Measurements from ENCODE around the gene DOK6.

The DOK6 gene

DNA sequence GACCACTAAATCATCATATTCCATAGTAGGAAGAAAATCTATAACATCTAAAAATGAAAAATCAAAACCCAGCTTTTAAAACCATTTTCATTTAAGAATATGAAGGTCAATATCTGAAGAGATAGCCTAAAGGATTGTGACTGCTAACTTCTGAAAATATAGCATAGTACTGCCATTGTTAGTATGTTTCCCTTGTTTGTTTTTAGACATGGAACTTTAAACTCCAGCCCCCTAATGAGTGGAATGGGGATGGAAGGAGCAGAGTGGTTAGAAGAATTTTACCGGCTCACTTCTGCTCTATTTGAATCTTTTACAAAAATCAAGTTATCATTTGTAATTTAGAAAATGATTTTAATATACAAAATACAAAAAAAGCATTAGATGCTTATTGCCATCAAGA lies 378.0 kb downstream of the DOK6 start:
- ChIA-PET CTCF (no interaction called here), POLR2A (no interaction called here)
- DNase-seq (ENCODE audit: extremely low spot score) = no peak
- TF ChIP-seq, protein P1, sequence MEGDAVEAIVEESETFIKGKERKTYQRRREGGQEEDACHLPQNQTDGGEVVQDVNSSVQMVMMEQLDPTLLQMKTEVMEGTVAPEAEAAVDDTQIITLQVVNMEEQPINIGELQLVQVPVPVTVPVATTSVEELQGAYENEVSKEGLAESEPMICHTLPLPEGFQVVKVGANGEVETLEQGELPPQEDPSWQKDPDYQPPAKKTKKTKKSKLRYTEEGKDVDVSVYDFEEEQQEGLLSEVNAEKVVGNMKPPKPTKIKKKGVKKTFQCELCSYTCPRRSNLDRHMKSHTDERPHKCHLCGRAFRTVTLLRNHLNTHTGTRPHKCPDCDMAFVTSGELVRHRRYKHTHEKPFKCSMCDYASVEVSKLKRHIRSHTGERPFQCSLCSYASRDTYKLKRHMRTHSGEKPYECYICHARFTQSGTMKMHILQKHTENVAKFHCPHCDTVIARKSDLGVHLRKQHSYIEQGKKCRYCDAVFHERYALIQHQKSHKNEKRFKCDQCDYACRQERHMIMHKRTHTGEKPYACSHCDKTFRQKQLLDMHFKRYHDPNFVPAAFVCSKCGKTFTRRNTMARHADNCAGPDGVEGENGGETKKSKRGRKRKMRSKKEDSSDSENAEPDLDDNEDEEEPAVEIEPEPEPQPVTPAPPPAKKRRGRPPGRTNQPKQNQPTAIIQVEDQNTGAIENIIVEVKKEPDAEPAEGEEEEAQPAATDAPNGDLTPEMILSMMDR (IDR thresholded peaks at IDR 0.05; ENCODE audit: control extremely low read depth, extremely low read depth, low read depth, missing control alignments) = no peak

DNA sequence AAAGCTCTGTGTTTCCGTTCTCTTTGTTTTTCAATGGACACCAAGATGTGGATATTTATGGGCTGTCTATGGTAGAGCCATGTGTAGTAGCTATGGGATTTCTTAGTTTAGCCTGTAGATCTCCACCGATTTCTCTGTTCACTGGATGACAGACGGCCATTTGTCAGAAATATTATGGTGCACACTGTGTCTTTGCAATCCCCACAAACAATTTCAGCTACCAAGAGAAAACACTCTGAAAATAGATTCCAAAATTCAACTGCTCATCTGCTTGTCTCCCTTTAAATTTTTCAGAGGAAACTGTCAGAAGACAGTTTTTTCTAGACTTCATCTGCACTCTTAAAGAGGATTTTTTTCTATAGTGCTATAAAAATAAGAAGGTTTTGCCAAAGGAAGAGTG lies 380.2 kb downstream of the DOK6 start:
- ChIA-PET CTCF (no interaction called here), POLR2A (no interaction called here)
- TF ChIP-seq, protein P1 (IDR thresholded peaks at IDR 0.05; ENCODE audit: control extremely low read depth, extremely low read depth, low read depth, missing control alignments) = no peak
- DNase-seq (ENCODE audit: extremely low spot score) = no peak

DNA sequence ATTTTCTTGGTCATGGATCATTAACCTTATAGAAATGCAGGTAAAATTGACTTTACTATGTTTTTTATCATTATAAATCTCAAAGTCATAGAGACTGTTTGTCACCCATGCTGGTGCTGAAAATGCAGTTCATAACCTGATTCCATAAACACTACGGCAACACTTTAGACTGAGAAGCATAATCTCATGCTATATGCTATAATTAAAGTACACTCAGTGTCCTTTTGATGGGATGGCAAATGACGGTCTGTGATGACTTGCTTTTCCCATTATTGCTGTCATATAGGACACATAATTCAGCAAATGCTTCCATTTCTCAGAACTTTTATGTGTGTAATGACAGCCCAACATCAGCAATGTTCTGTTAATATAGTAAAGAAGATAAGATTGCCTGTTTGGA lies 384.1 kb downstream of the DOK6 start:
- ChIA-PET POLR2A (no interaction called here), CTCF (no interaction called here)
- DNase-seq (ENCODE audit: extremely low spot score) = no peak
- TF ChIP-seq, protein P1 (IDR thresholded peaks at IDR 0.05; ENCODE audit: control extremely low read depth, extremely low read depth, low read depth, missing control alignments) = no peak

DNA sequence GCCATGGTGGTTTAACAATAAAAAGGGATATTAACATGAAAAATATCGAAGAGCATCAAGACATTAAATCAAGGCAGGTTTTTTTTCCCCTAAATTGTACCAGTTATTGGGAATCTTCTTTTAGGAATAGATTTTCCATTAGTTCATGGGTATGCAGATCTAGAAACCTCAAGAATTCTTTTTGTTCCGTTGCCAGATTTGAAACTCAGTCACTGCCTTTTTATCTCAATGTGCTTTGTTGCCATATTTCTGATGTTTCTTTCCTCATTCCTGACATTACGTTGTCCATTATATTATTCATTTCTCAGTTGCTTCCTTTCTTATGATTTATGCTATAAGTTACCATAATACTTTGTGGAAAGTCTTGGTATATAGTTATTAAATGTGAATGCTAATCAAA lies 384.8 kb downstream of the DOK6 start:
- DNase-seq (ENCODE audit: extremely low spot score) = no peak
- ChIA-PET POLR2A (no interaction called here), CTCF (no interaction called here)
- TF ChIP-seq, protein P1 (IDR thresholded peaks at IDR 0.05; ENCODE audit: control extremely low read depth, extremely low read depth, low read depth, missing control alignments) = no peak

DNA sequence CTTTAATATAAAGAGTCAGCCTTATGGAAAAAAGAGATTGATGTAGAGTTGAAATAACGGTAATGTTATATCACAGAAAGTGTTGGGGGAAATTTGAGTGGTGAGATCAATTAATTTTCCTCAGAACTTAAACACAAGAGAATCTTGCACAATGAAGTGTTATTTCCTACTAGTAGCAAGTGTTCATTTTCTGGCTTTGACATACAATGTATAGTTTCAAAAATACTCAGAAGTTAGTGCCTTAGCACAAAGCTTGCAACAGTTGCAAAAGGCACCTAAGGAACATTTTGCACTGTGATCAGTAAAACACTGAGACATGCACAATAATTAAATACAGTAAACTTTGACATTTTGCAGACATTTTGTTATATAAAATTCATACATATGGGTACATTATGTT lies 385.7 kb downstream of the DOK6 start:
- no peak for DNase-seq (ENCODE audit: extremely low spot score)
- TF ChIP-seq, protein P1 (IDR thresholded peaks at IDR 0.05; ENCODE audit: control extremely low read depth, extremely low read depth, low read depth, missing control alignments) = no peak
- POLR2A ChIA-PET = no interaction called here
- CTCF ChIA-PET = no interaction called here

DNA sequence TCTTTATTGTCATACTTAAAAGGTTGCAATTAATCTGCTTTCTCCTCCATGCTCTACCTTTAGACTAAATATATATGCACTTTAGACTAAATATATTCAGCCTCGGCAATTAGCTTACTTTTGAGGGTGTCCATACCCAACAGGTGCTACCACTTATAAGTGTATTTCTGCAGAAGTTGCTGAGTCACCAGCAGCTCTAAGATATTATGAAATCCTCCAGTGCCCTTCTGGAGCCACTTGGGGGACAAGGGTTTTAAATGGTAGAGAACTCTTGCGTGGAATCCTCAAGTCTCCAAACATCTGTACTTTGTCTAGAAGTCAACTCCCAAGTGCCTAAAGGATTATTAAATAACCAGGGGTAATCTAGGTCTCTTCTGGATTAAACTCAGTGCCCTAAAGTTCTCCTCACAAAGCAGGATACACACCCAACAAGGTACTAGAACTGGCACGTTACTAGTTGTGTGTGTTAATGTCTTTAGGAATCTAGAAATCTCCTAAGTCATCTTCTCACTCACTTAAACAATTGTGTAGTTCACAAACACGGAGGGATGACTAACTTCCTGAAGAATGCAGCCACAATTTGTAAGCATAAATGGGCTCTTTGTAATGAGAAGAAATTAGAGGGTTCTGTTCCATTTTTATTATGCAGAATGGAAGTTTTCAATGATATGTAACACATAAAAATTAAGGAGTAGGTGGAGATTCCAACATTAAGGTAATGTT lies 387.3 kb downstream of the DOK6 start:
- ChIA-PET CTCF (no interaction called here), POLR2A (no interaction called here)
- TF ChIP-seq, protein P1 (IDR thresholded peaks at IDR 0.05; ENCODE audit: control extremely low read depth, extremely low read depth, low read depth, missing control alignments) = no peak
- DNase-seq (ENCODE audit: extremely low spot score) = no peak
